Endothelial cell of umbilical vein (primary cell): ENCODE measurements around the gene CCDC9B. TPM values are rescaled to one million over a fixed set of nuclear protein-coding genes. Genes with fewer than 3 reads are reported as not detected.

ENCODE experiments used
- BruUV-seq: library from RNA; stranded (reverse); fragments of 400-500 nt; replicated peaks from 2 replicates; lab custom pipeline; 2021; lab: Mats Ljungman, UMichigan
- CTCF ChIA-PET: fragments of 300-600, 350-600 bp; sonication (Branson Sonifier 250); formaldehyde crosslinking; loops from one replicate; lab custom pipeline; 2021; ENCODE audit warnings: antibody characterized with exemption, inconsistent platforms; lab: Charles Lee
- POLR2A ChIA-PET: fragments of 300-600, 350-600 bp; sonication (Branson Sonifier 250); formaldehyde crosslinking; loops from one replicate; lab custom pipeline; 2021; ENCODE audit warnings: antibody characterized with exemption, inconsistent platforms; lab: Charles Lee
- DNase-seq: peaks from one replicate; pipeline ENCODE4 v3.0.0-alpha.2; 2011; ENCODE audit warnings: low read depth, low spot score
- FAIRE-seq: peaks from 2 replicates; lab custom pipeline; 2011; peaks lifted over from hg19 to GRCh38; lab: Jason Lieb, UNC
- H2AFZ ChIP-seq: 2 replicates; pipeline ENCODE4 v1.6.0; 2012; ENCODE audit warnings: low read depth, low read length, control low read depth, inconsistent platforms
- H3K27ac ChIP-seq: 2 replicates; pipeline ENCODE4 v1.5.1; 2011; ENCODE audit warnings: low read depth, mild to moderate bottlenecking, control low read depth, low read length, moderate library complexity; ENCODE audit not compliant: insufficient read depth
- H3K27me3 ChIP-seq, 2 experiments: 2 replicates each; pipeline versions ENCODE4 v1.6.0 to v1.6.1; 2011; ENCODE audit warnings: low read length in 2 of 2, mixed read lengths in 1 of 2; ENCODE audit not compliant: control insufficient read depth in 2 of 2, insufficient read depth in 2 of 2
- H3K36me3 ChIP-seq, 2 experiments: 2 replicates in 1 of 2; 3 replicates in 1 of 2; pipeline ENCODE4 v1.5.1; 2011; ENCODE audit warnings: low read length in 2 of 2, mild to moderate bottlenecking in 1 of 2, moderate library complexity in 1 of 2; ENCODE audit not compliant: control insufficient read depth in 2 of 2, insufficient read depth in 2 of 2; ENCODE audit errors: extremely low read depth in 1 of 2
- H3K4me1 ChIP-seq: 3 replicates; pipeline ENCODE4 v1.5.1; 2011; ENCODE audit warnings: mild to moderate bottlenecking, low read length; ENCODE audit not compliant: control insufficient read depth, insufficient read depth; ENCODE audit errors: extremely low read depth
- H3K4me2 ChIP-seq: 2 replicates; pipeline ENCODE4 v1.6.1; 2011; ENCODE audit warnings: low read length, control low read depth, mixed read lengths; ENCODE audit not compliant: insufficient read depth
- H3K4me3 ChIP-seq, 3 experiments: fragments of 200-600 bp in 1 of 3; sonication (generic), shearing (Covaris generic) in 1 of 3; replicated peaks in 1 of 3; 2 replicates each; pipeline ENCODE4 v1.5.1; 2011 to 2016; ENCODE audit warnings: control low read depth in 3 of 3, low read length in 3 of 3, mild to moderate bottlenecking in 2 of 3, inconsistent platforms in 1 of 3, low read depth in 1 of 3, moderate library complexity in 1 of 3; ENCODE audit not compliant: insufficient read depth in 1 of 3
- H3K79me2 ChIP-seq: 2 replicates; pipeline ENCODE4 v1.6.0; 2012; ENCODE audit warnings: low read length, inconsistent platforms; ENCODE audit not compliant: control insufficient read depth, insufficient read depth
- H3K9ac ChIP-seq: replicated peaks from 2 replicates; pipeline ENCODE3; 2011; ENCODE audit warnings: low read length, control low read depth; ENCODE audit not compliant: insufficient read depth; ENCODE audit errors: extremely low read depth
- H3K9me1 ChIP-seq: replicated peaks from 3 replicates; pipeline ENCODE4 v1.6.0; 2011; ENCODE audit warnings: mild to moderate bottlenecking, low read length; ENCODE audit not compliant: control insufficient read depth, insufficient read depth; ENCODE audit errors: extremely low read depth
- H3K9me3 ChIP-seq: replicated peaks from 2 replicates; pipeline ENCODE4 v1.5.1; 2012; ENCODE audit warnings: low read length, inconsistent platforms; ENCODE audit not compliant: control insufficient read depth, insufficient read depth
- H4K20me1 ChIP-seq: replicated peaks from 2 replicates; pipeline ENCODE3; 2011; ENCODE audit warnings: mild to moderate bottlenecking, low read length; ENCODE audit not compliant: control insufficient read depth, insufficient read depth; ENCODE audit errors: extremely low read depth
- CTCF ChIP-seq, 2 donors: IDR thresholded peaks; 1 replicate in 1 of 2; 2 replicates in 1 of 2; pipeline ENCODE4 v1.5.1; 2011; ENCODE audit warnings: low read length in 2 of 2, mild to moderate bottlenecking in 2 of 2, moderate library complexity in 2 of 2, control low read depth in 1 of 2, inconsistent platforms in 1 of 2, low read depth in 1 of 2; ENCODE audit not compliant: insufficient read depth in 1 of 2; ENCODE audit errors: extremely low read depth in 1 of 2
- EZH2 ChIP-seq: IDR thresholded peaks from 2 replicates; pipeline ENCODE4 v1.6.1; 2012; ENCODE audit warnings: borderline replicate concordance, low read depth, mild to moderate bottlenecking, moderate library complexity, low read length, inconsistent platforms; ENCODE audit not compliant: severe bottlenecking
- JUN ChIP-seq: IDR thresholded peaks from 2 replicates; pipeline ENCODE4 v1.6.1; 2011; ENCODE audit warnings: borderline replicate concordance, low read depth; ENCODE audit not compliant: insufficient read length, insufficient read depth
- POLR2A ChIP-seq: IDR thresholded peaks from 2 replicates; pipeline ENCODE4 v1.6.1; 2012; ENCODE audit warnings: low read depth, mild to moderate bottlenecking, control low read depth, low read length
- POLR2AphosphoS5 ChIP-seq: IDR thresholded peaks from 2 replicates; pipeline ENCODE4 v1.6.1; 2012; ENCODE audit warnings: low read depth, mild to moderate bottlenecking, control low read depth, low read length, moderate library complexity; ENCODE audit not compliant: insufficient read depth
- dilution Hi-C: fragments of 300-500 bp; cut with MboI; formaldehyde crosslinking; loops from one replicate; pipeline ENCODE4 v1.15.0; 2019; ENCODE audit warnings: low sequenced_read_pairs; ENCODE audit not compliant: extremely low pct_ligation_motif_present
- intact Hi-C: fragments of 100-400 bp; cut with micrococcal nuclease; formaldehyde crosslinking; loops from one replicate; pipeline ENCODE4 v1.10.0; 2022
- polyA plus RNA-seq, 4 experiments: library from polyadenylated mRNA; depleted of rRNA in 3 of 4; stranded (reverse) in 3 of 4; unstranded in 1 of 4; fragments of >200 nt; gene quantifications; 2 replicates each; pipeline versions ENCODE4 v1.2.1 to v1.2.3, GENCODE V29; 2011 to 2012; ENCODE audit warnings: missing spikeins in 1 of 4
- total RNA-seq: library from RNA; stranded (reverse); gene quantifications from 2 replicates; pipeline ENCODE4 v1.2.3, GENCODE V29; 2021

The CCDC9B gene
- total and polyA plus RNA-seq, 2 donors (not counting 3 experiments of a cell fraction or from before 2014, with no cell fraction given) = 7.6 to 46.0 TPM

GRCh38 chr15:40285151-40285550 lies 55.6 kb downstream of the CCDC9B start:
- POLR2A ChIA-PET = interaction anchor here (0.5 to 1.5 kb wide), 2 partner anchors 27 to 53 kb away, joined by 3 to 4 read pairs; no protein-coding TSS in a partner anchor
- Histone ChIP-seq H4K20me1 (no peaks in the 10 kb centered on the region), H3K79me2 (no peaks in the 10 kb centered on the region), H3K36me3 (no peaks in the 10 kb centered on the region), H3K9me3 (no peaks in the 10 kb centered on the region), H3K9ac (no peak overlapping the region), H2AFZ (no peak overlapping the region), H3K27me3 (peaks cover 32 to 42% of the 10 kb centered on the region in 2 experiments), H3K27ac (no peak overlapping the region), H3K4me2 (no peak overlapping the region), H3K4me1 (peaks cover 12% of the 10 kb centered on the region), H3K4me3 (no peak overlapping the region), H3K9me1 (no peaks in the 10 kb centered on the region)
- intact Hi-C loops (no loop called here), dilution Hi-C loops (no loop called here)
- BruUV-seq = no TSS peak
- TF ChIP-seq EZH2 (no peak), POLR2A (no peak), JUN (no peak), POLR2AphosphoS5 (no peak), CTCF (IDR thresholded peaks at IDR 0.05; ENCODE audit: extremely low read depth in 1 of 2, insufficient read depth in 1 of 2, low read depth in 1 of 2, low read length in 2 of 2) (no peak)
- CTCF ChIA-PET = interaction anchor here (1.0 to 5.3 kb wide), 12 partner anchors 10 to 137 kb away, joined by 3 to 83 read pairs (median 4); partner anchors contain the start of gene PLCB2
- DNase-seq (no peak), FAIRE-seq (no peak)
